Brain microvascular endothelial cell (primary cell): ENCODE results near the gene WWOX.

ENCODE experiments used
- DNase-seq: peaks from one replicate; pipeline ENCODE4 v3.0.0-alpha.2; 2020
- H3K27ac ChIP-seq: fragments of 250-450 bp; sonication (Bioruptor Pico); 2 replicates; pipeline ENCODE4 v1.5.1; 2020; ENCODE audit warnings: mild to moderate bottlenecking, moderate library complexity
- H3K27me3 ChIP-seq: fragments of 250-450 bp; sonication (Bioruptor Pico); replicated peaks from 2 replicates; pipeline ENCODE4 v1.5.1; 2020; ENCODE audit warnings: mild to moderate bottlenecking
- H3K36me3 ChIP-seq: fragments of 250-450 bp; sonication (Bioruptor Pico); replicated peaks from 2 replicates; pipeline ENCODE4 v1.5.1; 2020; ENCODE audit warnings: mild to moderate bottlenecking
- H3K4me3 ChIP-seq: 2 replicates; pipeline ENCODE4 v1.5.1; 2011; ENCODE audit warnings: low read depth, mild to moderate bottlenecking, control low read depth, low read length, moderate library complexity
- in situ Hi-C: cut with HindIII; loops from 2 replicates; pipeline ENCODE4 v1.10.0; 2017; ENCODE audit warnings: low sequenced_read_pairs, low pct_ligation_motif_present
- TF ChIP-seq, protein P1 (sequence below): IDR thresholded peaks from 2 replicates; pipeline ENCODE4 v1.5.1; 2011; ENCODE audit warnings: low read depth, mild to moderate bottlenecking, moderate library complexity, low read length, control low read depth, inconsistent platforms; ENCODE audit errors: missing control alignments

The WWOX gene

DNA sequence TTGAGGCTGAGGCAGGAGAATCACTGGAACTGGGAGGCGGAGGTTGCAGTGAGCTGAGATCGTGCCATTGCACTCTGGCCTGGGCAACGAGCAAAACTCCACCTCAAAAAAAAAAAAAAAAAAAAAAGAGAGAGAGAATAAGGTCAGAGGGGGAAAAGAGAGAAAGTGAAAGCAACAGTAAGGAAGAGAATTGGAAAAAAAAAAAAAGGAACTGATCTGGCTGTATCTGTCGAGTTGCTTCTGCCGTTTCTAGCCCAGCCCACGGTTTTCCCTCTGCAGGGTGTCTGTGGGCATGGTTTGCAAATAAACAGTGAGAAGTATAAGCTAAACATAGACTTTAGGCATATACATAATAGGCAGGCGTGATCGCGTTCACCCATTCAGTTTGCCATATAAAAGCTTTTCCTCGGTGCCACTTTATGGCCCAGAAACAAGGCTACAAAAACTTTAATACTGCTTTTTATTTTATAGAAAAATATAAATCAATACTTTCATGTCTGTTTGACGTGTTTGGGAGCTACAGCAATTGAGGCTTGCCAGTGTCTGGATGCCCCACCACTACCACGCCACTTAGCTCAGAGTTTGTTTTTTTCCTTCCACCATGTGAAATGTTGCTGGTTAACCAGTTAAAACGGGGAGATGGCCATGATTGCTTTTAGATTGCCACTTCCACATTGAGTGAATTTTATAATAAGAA lies 1064.4 kb downstream of the WWOX start:
- H3K4me3 ChIP-seq: no peak overlapping the region
- in situ Hi-C loops: no loop called here
- DNase-seq: no peak

DNA sequence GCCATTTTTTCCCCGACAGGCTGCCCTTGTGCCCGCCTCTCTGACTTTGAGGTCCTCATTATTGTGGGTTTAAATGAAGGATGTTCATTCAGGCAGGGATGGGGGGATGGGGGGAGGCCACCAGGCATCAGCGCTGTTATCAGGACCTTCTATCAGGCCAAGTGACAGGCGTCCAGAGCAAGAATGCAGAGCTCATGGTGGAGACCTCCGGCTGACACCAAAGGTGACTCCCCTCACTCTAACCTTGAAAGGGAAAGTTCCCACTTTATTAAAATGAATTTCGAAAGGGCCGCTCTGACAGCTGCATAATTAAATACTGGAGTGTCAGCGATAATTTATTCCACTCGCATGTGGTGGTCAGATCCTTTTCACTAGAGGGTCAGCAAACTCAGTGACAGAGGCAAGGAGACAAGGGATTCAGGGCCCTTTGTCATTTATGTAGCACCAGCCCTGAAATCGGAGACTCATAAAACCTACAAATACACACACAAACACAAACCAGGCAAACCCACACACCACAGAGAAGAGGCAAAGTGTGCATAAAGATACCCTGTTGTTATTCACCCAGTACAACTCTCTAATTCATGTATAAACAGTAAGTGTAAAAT lies 1065.0 kb downstream of the WWOX start:
- in situ Hi-C loops: no loop called here
- DNase-seq: no peak
- Histone ChIP-seq H3K27ac (no peak overlapping the region), H3K36me3 (no peaks in the 10 kb centered on the region), H3K4me3 (no peak overlapping the region), H3K27me3 (no peaks in the 10 kb centered on the region)
- TF ChIP-seq, protein P1, sequence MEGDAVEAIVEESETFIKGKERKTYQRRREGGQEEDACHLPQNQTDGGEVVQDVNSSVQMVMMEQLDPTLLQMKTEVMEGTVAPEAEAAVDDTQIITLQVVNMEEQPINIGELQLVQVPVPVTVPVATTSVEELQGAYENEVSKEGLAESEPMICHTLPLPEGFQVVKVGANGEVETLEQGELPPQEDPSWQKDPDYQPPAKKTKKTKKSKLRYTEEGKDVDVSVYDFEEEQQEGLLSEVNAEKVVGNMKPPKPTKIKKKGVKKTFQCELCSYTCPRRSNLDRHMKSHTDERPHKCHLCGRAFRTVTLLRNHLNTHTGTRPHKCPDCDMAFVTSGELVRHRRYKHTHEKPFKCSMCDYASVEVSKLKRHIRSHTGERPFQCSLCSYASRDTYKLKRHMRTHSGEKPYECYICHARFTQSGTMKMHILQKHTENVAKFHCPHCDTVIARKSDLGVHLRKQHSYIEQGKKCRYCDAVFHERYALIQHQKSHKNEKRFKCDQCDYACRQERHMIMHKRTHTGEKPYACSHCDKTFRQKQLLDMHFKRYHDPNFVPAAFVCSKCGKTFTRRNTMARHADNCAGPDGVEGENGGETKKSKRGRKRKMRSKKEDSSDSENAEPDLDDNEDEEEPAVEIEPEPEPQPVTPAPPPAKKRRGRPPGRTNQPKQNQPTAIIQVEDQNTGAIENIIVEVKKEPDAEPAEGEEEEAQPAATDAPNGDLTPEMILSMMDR: no peak

More for the DNA sequence above, 1064.4 kb downstream of the WWOX start:
- TF ChIP-seq, protein P1: no peak
- Histone ChIP-seq H3K27me3 (no peaks in the 10 kb centered on the region), H3K36me3 (no peaks in the 10 kb centered on the region), H3K27ac (no peak overlapping the region)

DNA sequence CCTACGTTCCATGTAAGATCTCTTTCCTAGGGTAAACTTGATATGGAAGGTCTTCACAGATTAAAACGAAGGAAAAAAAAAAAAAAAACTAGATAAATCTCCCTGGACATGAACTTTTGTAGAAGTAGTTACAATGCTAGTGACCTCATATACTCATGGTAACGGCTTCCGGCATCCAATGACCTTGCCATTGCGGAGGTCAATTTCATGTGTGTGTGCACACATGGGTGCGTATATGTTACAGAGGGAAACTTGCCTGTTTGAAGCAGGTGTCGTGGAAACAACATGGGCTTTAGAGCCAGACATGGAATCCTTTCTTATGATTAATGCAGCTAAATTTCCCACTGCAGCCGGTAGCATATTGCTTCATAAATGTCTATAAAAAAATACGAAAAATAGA lies 1065.6 kb downstream of the WWOX start:
- H3K36me3 ChIP-seq: no peaks in the 10 kb centered on the region
- no peak overlapping the region for H3K27ac ChIP-seq
- no peak for DNase-seq
- TF ChIP-seq, protein P1: no peak
- H3K27me3 ChIP-seq: no peaks in the 10 kb centered on the region
- in situ Hi-C loops: no loop called here
- no peak overlapping the region for H3K4me3 ChIP-seq

DNA sequence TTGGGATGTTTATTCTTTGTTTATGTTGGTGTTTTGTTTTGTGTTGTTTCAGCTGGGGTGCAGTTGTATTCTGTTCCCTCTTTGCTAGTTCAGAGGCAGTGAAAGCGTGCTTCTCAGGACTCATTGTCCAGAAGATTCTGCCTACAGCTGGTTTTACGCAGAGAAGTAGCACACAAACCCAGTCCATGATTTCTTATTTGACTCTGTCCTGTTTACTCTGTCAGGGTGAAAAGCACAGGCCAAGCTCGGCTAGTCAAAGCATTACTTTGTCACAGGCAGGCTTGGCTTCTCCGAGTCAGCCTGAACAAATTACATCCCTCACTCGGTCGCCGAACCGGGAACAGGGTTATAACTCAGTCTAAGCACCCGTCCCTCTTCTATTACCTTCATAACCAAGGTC lies 1066.1 kb downstream of the WWOX start:
- H3K36me3 ChIP-seq: no peaks in the 10 kb centered on the region
- TF ChIP-seq, protein P1: no peak
- no peaks in the 10 kb centered on the region for H3K27me3 ChIP-seq
- in situ Hi-C loops: no loop called here
- no peak overlapping the region for H3K4me3 ChIP-seq
- DNase-seq: no peak
- no peak overlapping the region for H3K27ac ChIP-seq

DNA sequence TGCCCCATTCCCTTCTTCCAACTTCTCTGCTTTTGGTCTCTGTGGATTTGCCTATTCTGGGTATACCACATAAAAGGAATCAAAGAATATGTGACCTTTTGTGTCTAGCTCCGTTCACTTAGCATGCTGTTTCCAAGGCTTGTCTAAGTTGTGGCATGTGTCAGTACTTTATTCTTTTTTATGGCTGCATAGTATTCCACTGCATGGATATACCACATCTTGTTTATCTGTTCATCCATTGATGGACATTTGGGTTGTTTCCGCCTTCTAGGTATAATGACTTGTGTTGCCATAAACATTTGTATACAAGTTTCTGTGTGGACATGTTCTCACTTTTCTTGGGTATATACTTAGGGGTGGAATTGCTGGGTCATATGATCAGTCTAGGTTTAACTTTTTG lies 1068.4 kb downstream of the WWOX start:
- no peak overlapping the region for H3K4me3 ChIP-seq
- in situ Hi-C loops: no loop called here

More for the DNA sequence above, 1068.4 kb downstream of the WWOX start:
- no peaks in the 10 kb centered on the region for H3K36me3 ChIP-seq
- no peak for DNase-seq
- TF ChIP-seq, protein P1: no peak
- H3K27ac ChIP-seq: no peak overlapping the region
- H3K27me3 ChIP-seq: no peaks in the 10 kb centered on the region
